HG02571 (cell line): ENCODE measurements around the gene TADA2B.
"Not testable (repeated sequence)": the region's sequence is repeated elsewhere in the genome, so short reads cannot be mapped to it uniquely, and the experiment has no call there.

Experiments used
- ATAC-seq: cut with Tn5 transposase; IDR thresholded peaks from one replicate; pipeline ENCODE4 v1.9.1; 2021; ENCODE audit warnings: mild to moderate bottlenecking, moderate library complexity; ENCODE audit not compliant: unreplicated experiment

The TADA2B gene

GRCh38 chr4:7078025-7078424, 34.9 kb downstream of the TADA2B start:
- ATAC-seq: no peak

GRCh38 chr4:7079483-7079882, 36.3 kb downstream of the TADA2B start:
- ATAC-seq: not testable (repeated sequence)

- ATAC-seq: not testable (repeated sequence)
These were observed 36.7 kb downstream of the TADA2B start for GRCh38 chr4:7079909-7080308.

GRCh38 chr4:7083597-7084563, 40.7 kb downstream of the TADA2B start:
- no peak for ATAC-seq

- not testable (repeated sequence) for ATAC-seq
These were observed 41.4 kb downstream of the TADA2B start for GRCh38 chr4:7084564-7084961.

- no peak for ATAC-seq
These were observed 43.2 kb downstream of the TADA2B start for GRCh38 chr4:7086384-7086783.

- no peak for ATAC-seq
These were observed 43.9 kb downstream of the TADA2B start for GRCh38 chr4:7087036-7087435.

- ATAC-seq: no peak
These were observed 46.2 kb downstream of the TADA2B start for GRCh38 chr4:7089213-7089986.

- no peak for ATAC-seq
These were observed 48.9 kb downstream of the TADA2B start for GRCh38 chr4:7092026-7092425.

- no peak for ATAC-seq
These were observed 51.7 kb downstream of the TADA2B start for GRCh38 chr4:7094916-7095315.

GRCh38 chr4:7095611-7096155, 52.5 kb downstream of the TADA2B start:
- no peak for ATAC-seq

GRCh38 chr4:7096236-7096635, 53.1 kb downstream of the TADA2B start:
- no peak for ATAC-seq

GRCh38 chr4:7101692-7102515, 58.7 kb downstream of the TADA2B start:
- ATAC-seq: peak; percentile 61

- ATAC-seq: not testable (repeated sequence)
These were observed 59.3 kb downstream of the TADA2B start for GRCh38 chr4:7102516-7102909.

- peak; percentile 80 for ATAC-seq
These were observed 59.9 kb downstream of the TADA2B start for GRCh38 chr4:7103031-7103606.

- no peak for ATAC-seq
These were observed 60.6 kb downstream of the TADA2B start for GRCh38 chr4:7103607-7104365.

- ATAC-seq: no peak
These were observed 61.3 kb downstream of the TADA2B start for GRCh38 chr4:7104366-7105031.

GRCh38 chr4:7105276-7105675, 62.1 kb downstream of the TADA2B start:
- ATAC-seq: no peak
